Neural progenitor cell (in vitro differentiated cells): Measurements from ENCODE around the gene HDAC4. TPM values are rescaled to one million over a fixed set of nuclear protein-coding genes. Genes with fewer than 3 reads are reported as not detected.

Experiments used
- DNase-seq: peaks from one replicate; pipeline ENCODE4 v3.0.0-alpha.2; 2016; ENCODE audit warnings: low spot score
- H2AFZ ChIP-seq: fragments of 200-600 bp; sonication (generic); replicated peaks from 2 replicates; pipeline ENCODE4 v1.6.1; 2016; ENCODE audit warnings: antibody characterized with exemption
- H3F3A ChIP-seq: fragments of 200-600 bp; sonication (generic); 2 replicates; pipeline ENCODE4 v1.6.1; 2016; ENCODE audit warnings: antibody characterized with exemption, low read depth
- H3K27ac ChIP-seq: fragments of 200-600 bp; sonication (generic); 2 replicates; pipeline ENCODE4 v1.5.1; 2016; ENCODE audit warnings: mild to moderate bottlenecking
- H3K27me3 ChIP-seq: fragments of 200-600 bp; sonication (generic); 2 replicates; pipeline ENCODE4 v1.6.1; 2016; ENCODE audit warnings: mild to moderate bottlenecking, moderate library complexity
- H3K36me3 ChIP-seq: fragments of 200-600 bp; sonication (generic); 2 replicates; pipeline ENCODE4 v1.5.1; 2016
- H3K4me1 ChIP-seq: fragments of 200-600 bp; sonication (generic); 2 replicates; pipeline ENCODE4 v1.6.1; 2016; ENCODE audit warnings: mixed run types
- H3K4me2 ChIP-seq: fragments of 200-600 bp; sonication (generic); 2 replicates; pipeline ENCODE4 v1.6.1; 2016
- H3K4me3 ChIP-seq: fragments of 200-600 bp; sonication (generic); 2 replicates; pipeline ENCODE4 v1.5.1; 2016
- H3K79me2 ChIP-seq: fragments of 200-600 bp; sonication (generic); 2 replicates; pipeline ENCODE4 v1.6.1; 2016; ENCODE audit warnings: low read depth
- H3K9ac ChIP-seq: fragments of 200-600 bp; sonication (generic); 2 replicates; pipeline ENCODE4 v1.6.1; 2016
- H3K9me3 ChIP-seq: fragments of 200-600 bp; sonication (generic); 2 replicates; pipeline ENCODE4 v1.5.1; 2016; ENCODE audit warnings: low read depth
- H4K20me1 ChIP-seq: fragments of 200-600 bp; sonication (generic); 2 replicates; pipeline ENCODE4 v1.6.1; 2016; ENCODE audit warnings: low read depth
- H3K27ac Mint-ChIP-seq: 3 replicates; pipeline ENCODE4 v1.8.0; 2021; ENCODE audit warnings: mixed read lengths
- H3K27me3 Mint-ChIP-seq: 2 replicates; pipeline ENCODE4 v1.8.0; 2022; ENCODE audit warnings: low read depth, mild to moderate bottlenecking, inconsistent platforms, moderate library complexity, mixed read lengths; ENCODE audit not compliant: insufficient read depth
- H3K36me3 Mint-ChIP-seq: 3 replicates; pipeline ENCODE4 v1.8.0; 2021; ENCODE audit warnings: mixed read lengths
- H3K4me1 Mint-ChIP-seq: 3 replicates; pipeline ENCODE4 v1.8.0; 2021; ENCODE audit warnings: mixed read lengths
- H3K4me3 Mint-ChIP-seq: 3 replicates; pipeline ENCODE4 v1.8.0; 2021; ENCODE audit warnings: mild to moderate bottlenecking, moderate library complexity, mixed read lengths
- H3K9me3 Mint-ChIP-seq: 3 replicates; pipeline ENCODE4 v1.8.0; 2020; ENCODE audit warnings: mixed read lengths
- CTCF ChIP-seq: fragments of 200-600 bp; sonication (generic); IDR thresholded peaks from 2 replicates; pipeline ENCODE4 v1.5.1; 2017; ENCODE audit warnings: antibody characterized with exemption, mild to moderate bottlenecking
- EZH2 ChIP-seq: fragments of 200-600 bp; sonication (generic); IDR thresholded peaks from 2 replicates; pipeline ENCODE4 v1.6.1; 2017; ENCODE audit warnings: antibody characterized with exemption, mild to moderate bottlenecking, moderate library complexity
- EZH2phosphoT487 ChIP-seq: fragments of 200-600 bp; sonication (generic); IDR thresholded peaks from 2 replicates; pipeline ENCODE4 v1.6.1; 2017; ENCODE audit warnings: antibody characterized with exemption
- total RNA-seq: library from RNA; depleted of rRNA; stranded (reverse); fragments of >200 nt; gene quantifications from 2 replicates; pipeline ENCODE4 v1.2.3, GENCODE V29; 2015; ENCODE audit warnings: low replicate concordance

The HDAC4 gene
- total RNA-seq, 1 donor from 2014 or later = 36.0 TPM

DNA sequence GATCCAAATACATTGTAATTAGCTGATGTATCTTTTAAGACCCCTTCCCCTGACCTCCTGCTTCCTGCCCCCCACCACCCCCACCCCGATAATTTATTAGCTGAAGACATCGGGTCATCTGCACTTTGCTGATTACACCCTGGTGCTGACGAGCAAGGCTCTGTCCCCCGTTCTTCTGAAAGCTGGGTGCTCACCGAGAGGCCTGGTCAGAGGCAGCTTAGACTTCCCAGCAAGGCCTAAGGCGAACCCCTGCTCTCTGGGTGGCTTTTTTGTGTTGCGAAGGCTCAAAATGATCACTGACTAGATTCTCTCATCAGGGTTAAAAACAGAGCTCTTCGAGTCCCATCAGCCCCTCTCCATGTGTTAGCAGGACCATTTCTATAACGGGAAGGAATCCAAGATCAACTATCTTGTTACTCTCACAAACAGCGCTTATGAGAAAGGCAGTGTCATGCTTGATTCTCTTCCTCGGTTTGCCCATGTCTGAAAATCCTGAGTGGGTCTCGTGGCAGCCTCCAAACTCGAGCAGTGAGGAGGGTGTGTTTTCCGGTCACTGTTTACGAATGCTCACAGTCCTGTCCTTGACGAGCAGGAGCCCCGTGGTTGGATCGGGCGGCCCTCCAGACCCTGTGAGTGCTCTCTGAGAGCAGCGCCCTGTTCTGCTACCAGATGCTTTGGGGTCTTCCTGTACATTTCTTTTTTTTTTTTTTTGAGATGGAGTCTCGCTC lies 201.6 kb downstream of the HDAC4 start:
- Histone ChIP-seq H3K27me3 (no peaks in the 10 kb centered on the region), H3K9me3 (no peaks in the 10 kb centered on the region), H3K4me1 (peaks cover 14% of the 10 kb centered on the region), H3K36me3 (no peaks in the 10 kb centered on the region), H2AFZ (no peak overlapping the region), H4K20me1 (peaks cover 62% of the 10 kb centered on the region), H3K4me2 (no peak overlapping the region), H3K79me2 (peaks cover 18% of the 10 kb centered on the region), H3F3A (no peaks in the 10 kb centered on the region), H3K9ac (no peak overlapping the region), H3K4me3 (no peak overlapping the region), H3K27ac (no peak overlapping the region)
- TF ChIP-seq CTCF = no peak
- TF ChIP-seq EZH2phosphoT487 = no peak
- TF ChIP-seq EZH2 = no peak
- H3K36me3 Mint-ChIP-seq = peaks cover 9% of the 10 kb centered on the region
- H3K27ac Mint-ChIP-seq = no peak overlapping the region
- no peak overlapping the region for H3K4me3 Mint-ChIP-seq
- H3K27me3 Mint-ChIP-seq = peaks cover 5% of the 10 kb centered on the region
- peaks cover 53% of the 10 kb centered on the region for H3K4me1 Mint-ChIP-seq
- no peaks in the 10 kb centered on the region for H3K9me3 Mint-ChIP-seq
- DNase-seq = no peak

DNA sequence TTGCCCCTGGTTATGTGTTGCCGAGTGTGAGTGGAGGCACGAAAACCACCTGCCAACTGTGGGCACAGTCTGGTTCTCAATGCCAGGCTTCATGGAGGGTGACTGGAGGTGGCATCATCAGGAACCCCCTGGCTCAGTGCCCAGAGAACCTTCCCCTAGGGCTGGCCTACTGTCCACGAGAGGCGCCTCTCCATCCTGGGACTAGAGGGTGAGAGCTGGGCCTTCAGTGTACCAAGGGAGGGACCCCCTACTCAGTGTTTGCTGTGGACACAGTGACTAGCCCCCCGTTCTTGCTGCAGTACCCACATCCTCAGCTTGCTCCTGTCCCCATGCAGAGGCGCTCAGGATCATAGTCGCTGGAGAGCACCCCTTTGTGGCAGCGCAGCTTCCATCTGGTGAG lies 202.6 kb downstream of the HDAC4 start:
- H3K4me3 Mint-ChIP-seq = no peak overlapping the region
- peaks cover 16% of the 10 kb centered on the region for H3K4me1 ChIP-seq
- DNase-seq = no peak
- H3K4me2 ChIP-seq = no peak overlapping the region
- H3K4me3 ChIP-seq = no peak overlapping the region
- H3K36me3 ChIP-seq = no peaks in the 10 kb centered on the region
- H3K27ac ChIP-seq = no peak overlapping the region
- H4K20me1 ChIP-seq = peaks cover 60% of the 10 kb centered on the region
- no peaks in the 10 kb centered on the region for H3K9me3 ChIP-seq
- H3K79me2 ChIP-seq = peaks cover 24% of the 10 kb centered on the region
- peaks cover 57% of the 10 kb centered on the region for H3K4me1 Mint-ChIP-seq
- H3K27me3 ChIP-seq = no peaks in the 10 kb centered on the region
- H2AFZ ChIP-seq = no peak overlapping the region
- H3K9me3 Mint-ChIP-seq = no peaks in the 10 kb centered on the region
- no peak overlapping the region for H3K27ac Mint-ChIP-seq
- no peak overlapping the region for H3K9ac ChIP-seq
- peaks cover 5% of the 10 kb centered on the region for H3K27me3 Mint-ChIP-seq
- H3K36me3 Mint-ChIP-seq = peaks cover 6% of the 10 kb centered on the region
- no peaks in the 10 kb centered on the region for H3F3A ChIP-seq
- TF ChIP-seq EZH2 (no peak), CTCF (no peak), EZH2phosphoT487 (no peak)

GRCh38 chr2:239197146-239197545 lies 203.7 kb downstream of the HDAC4 start:
- H3K9ac ChIP-seq = no peak overlapping the region
- no peak for TF ChIP-seq EZH2
- no peak for TF ChIP-seq EZH2phosphoT487
- no peak for TF ChIP-seq CTCF
- H3K27me3 ChIP-seq = no peaks in the 10 kb centered on the region
- H3K4me1 Mint-ChIP-seq = peaks cover 66% of the 10 kb centered on the region
- H3K27ac ChIP-seq = no peak overlapping the region
- peaks cover 6% of the 10 kb centered on the region for H3K36me3 Mint-ChIP-seq
- no peak overlapping the region for H3K4me3 Mint-ChIP-seq
- H3K9me3 ChIP-seq = no peaks in the 10 kb centered on the region
- DNase-seq = no peak
- H4K20me1 ChIP-seq = peaks cover 52% of the 10 kb centered on the region
- no peaks in the 10 kb centered on the region for H3K9me3 Mint-ChIP-seq
- H3K4me2 ChIP-seq = no peak overlapping the region
- H3K4me3 ChIP-seq = no peak overlapping the region
- peaks cover 16% of the 10 kb centered on the region for H3K4me1 ChIP-seq
- peak overlapping the region; percentile 33 for H3K27ac Mint-ChIP-seq
- H3F3A ChIP-seq = no peaks in the 10 kb centered on the region
- no peak overlapping the region for H2AFZ ChIP-seq
- H3K36me3 ChIP-seq = no peaks in the 10 kb centered on the region
- H3K79me2 ChIP-seq = peaks cover 24% of the 10 kb centered on the region
- H3K27me3 Mint-ChIP-seq = peaks cover 5% of the 10 kb centered on the region
